Stimulated activated naive CD8-positive, alpha-beta T cell treated with anti-CD3 and anti-CD28 coated beads, Interleukin-15, Interleukin-2, amounts not matched to agents 100 ng/mL and 50 ng/mL, for 24 hours (primary cell): ENCODE results near the gene FALEC.
A peak's percentile ranks its signal among the peaks of the same experiment; 100 is the strongest.

Experiments used
- H3K27ac Mint-ChIP-seq: one replicate; pipeline ENCODE4 v1.8.0; 2021; ENCODE audit warnings: mild to moderate bottlenecking, mixed read lengths
- H3K27me3 Mint-ChIP-seq: one replicate; pipeline ENCODE4 v1.8.0; 2021; ENCODE audit warnings: mixed read lengths
- H3K36me3 Mint-ChIP-seq: one replicate; pipeline ENCODE4 v1.8.0; 2021; ENCODE audit warnings: low read depth, mixed read lengths
- H3K4me1 Mint-ChIP-seq: one replicate; pipeline ENCODE4 v1.8.0; 2021; ENCODE audit warnings: low read depth, mixed read lengths
- H3K4me3 Mint-ChIP-seq: one replicate; pipeline ENCODE4 v1.8.0; 2021; ENCODE audit warnings: mild to moderate bottlenecking, mixed read lengths
- H3K9me3 Mint-ChIP-seq: one replicate; pipeline ENCODE4 v1.8.0; 2021; ENCODE audit warnings: mixed read lengths

FALEC gene

DNA sequence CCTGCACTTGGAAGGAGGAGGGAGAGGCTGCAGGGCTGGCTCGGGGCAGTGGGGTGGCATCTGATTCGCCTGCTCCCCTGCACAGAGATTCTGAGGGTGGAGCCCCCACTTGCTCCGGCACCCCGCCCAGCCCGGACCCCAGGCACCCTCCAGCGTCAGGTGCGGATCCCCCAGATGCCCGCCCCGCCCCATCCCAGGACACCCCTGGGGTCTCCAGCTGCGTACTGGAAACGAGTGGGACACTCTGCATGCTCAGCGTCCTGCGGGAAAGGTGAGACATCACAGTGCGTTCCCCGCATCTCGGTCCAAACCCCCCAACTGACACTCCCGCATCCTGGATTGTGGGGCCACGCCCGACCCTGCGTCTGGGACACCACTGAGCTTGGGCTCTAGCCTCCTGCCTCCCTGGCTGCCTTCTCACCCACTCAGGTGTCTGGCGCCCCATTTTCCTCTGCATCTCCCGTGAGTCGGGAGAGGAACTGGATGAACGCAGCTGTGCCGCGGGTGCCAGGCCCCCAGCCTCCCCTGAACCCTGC is 41.6 kb downstream of the FALEC start:
- no peak overlapping the region for H3K27ac Mint-ChIP-seq
- peaks cover 27% of the 10 kb centered on the region for H3K4me1 Mint-ChIP-seq
- no peaks in the 10 kb centered on the region for H3K36me3 Mint-ChIP-seq
- no peaks in the 10 kb centered on the region for H3K9me3 Mint-ChIP-seq
- H3K27me3 Mint-ChIP-seq = peaks cover 3% of the 10 kb centered on the region
- H3K4me3 Mint-ChIP-seq = no peak overlapping the region

DNA sequence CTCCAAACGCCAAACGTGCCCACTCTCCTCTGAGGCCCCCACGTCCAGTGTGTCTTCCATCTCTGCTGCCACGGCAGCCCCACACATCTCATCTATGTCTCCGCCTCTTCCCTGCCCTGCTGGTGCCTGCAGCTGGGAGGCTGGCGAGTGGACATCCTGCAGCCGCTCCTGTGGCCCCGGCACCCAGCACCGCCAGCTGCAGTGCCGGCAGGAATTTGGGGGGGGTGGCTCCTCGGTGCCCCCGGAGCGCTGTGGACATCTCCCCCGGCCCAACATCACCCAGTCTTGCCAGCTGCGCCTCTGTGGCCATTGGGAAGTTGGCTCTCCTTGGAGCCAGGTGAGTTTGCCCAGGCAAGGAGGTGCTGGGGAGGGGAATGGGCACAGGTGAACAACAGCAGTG is 42.3 kb downstream of the FALEC start:
- Mint-ChIP-seq H3K4me1 (peaks cover 27% of the 10 kb centered on the region), H3K9me3 (no peaks in the 10 kb centered on the region), H3K36me3 (no peaks in the 10 kb centered on the region), H3K27me3 (no peaks in the 10 kb centered on the region), H3K27ac (no peak overlapping the region), H3K4me3 (no peak overlapping the region)

DNA sequence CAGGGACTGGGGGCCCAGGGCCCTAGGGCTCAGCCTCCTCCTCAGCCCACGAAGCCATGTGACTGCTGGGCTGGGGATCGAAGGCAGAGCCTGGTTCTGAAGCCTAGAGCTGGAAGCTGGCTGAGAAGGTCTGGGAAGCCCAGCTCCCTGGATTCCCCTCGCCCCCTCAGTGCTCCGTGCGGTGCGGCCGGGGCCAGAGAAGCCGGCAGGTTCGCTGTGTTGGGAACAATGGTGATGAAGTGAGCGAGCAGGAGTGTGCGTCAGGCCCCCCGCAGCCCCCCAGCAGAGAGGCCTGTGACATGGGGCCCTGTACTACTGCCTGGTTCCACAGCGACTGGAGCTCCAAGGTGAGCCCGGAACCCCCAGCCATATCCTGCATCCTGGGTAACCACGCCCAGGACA is 42.8 kb downstream of the FALEC start:
- Mint-ChIP-seq H3K4me1 (peaks cover 31% of the 10 kb centered on the region), H3K27me3 (no peaks in the 10 kb centered on the region), H3K36me3 (no peaks in the 10 kb centered on the region), H3K9me3 (no peaks in the 10 kb centered on the region), H3K27ac (no peak overlapping the region), H3K4me3 (no peak overlapping the region)

DNA sequence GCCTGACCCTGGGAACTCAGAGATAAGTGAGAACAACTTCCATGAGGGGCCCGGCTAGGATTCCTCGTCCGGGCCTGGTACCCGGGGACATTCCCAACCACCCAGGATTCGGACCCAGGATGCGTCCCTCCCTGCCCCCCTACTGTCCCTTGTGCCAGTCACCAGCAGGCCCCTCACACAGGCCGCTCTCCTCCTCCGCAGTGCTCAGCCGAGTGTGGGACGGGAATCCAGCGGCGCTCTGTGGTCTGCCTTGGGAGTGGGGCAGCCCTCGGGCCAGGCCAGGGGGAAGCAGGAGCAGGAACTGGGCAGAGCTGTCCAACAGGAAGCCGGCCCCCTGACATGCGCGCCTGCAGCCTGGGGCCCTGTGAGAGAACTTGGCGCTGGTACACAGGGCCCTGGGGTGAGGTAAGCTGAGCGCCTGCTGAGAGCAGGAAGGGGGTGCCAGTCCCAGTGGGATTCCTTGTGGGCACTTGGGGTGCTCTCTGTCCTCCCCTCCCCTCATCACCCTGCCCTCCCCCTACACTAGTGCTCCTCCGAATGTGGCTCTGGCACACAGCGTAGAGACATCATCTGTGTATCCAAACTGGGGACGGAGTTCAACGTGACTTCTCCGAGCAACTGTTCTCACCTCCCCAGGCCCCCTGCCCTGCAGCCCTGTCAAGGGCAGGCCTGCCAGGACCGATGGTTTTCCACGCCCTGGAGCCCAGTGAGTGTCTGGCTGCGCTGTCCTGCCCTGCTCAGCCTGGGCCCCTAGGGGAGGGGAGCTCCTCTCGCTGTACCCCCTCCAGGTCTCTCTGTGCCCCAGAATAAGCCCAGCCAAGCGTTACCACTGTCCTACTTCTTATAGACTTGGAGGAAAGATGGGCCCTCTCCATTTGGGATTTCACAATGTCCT is 43.5 kb downstream of the FALEC start:
- no peak overlapping the region for H3K27ac Mint-ChIP-seq
- no peaks in the 10 kb centered on the region for H3K36me3 Mint-ChIP-seq
- H3K4me3 Mint-ChIP-seq = no peak overlapping the region
- peaks cover 38% of the 10 kb centered on the region for H3K4me1 Mint-ChIP-seq
- no peaks in the 10 kb centered on the region for H3K27me3 Mint-ChIP-seq
- no peaks in the 10 kb centered on the region for H3K9me3 Mint-ChIP-seq

DNA sequence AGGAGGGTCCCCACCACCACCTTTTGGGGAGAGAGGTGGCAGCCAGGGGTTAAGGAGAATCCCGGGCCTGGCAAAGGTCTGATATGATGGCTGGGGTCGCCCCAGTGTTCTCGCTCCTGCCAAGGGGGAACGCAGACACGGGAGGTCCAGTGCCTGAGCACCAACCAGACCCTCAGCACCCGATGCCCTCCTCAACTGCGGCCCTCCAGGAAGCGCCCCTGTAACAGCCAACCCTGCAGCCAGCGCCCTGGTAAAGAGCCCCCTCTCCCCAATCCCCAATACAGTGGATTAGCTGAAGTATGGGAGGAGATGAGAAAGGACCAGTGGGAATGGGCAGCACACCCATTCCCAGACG is 44.1 kb downstream of the FALEC start:
- Mint-ChIP-seq H3K36me3 (no peaks in the 10 kb centered on the region), H3K4me3 (no peak overlapping the region), H3K9me3 (no peaks in the 10 kb centered on the region), H3K4me1 (peaks cover 44% of the 10 kb centered on the region), H3K27ac (no peak overlapping the region), H3K27me3 (no peaks in the 10 kb centered on the region)

DNA sequence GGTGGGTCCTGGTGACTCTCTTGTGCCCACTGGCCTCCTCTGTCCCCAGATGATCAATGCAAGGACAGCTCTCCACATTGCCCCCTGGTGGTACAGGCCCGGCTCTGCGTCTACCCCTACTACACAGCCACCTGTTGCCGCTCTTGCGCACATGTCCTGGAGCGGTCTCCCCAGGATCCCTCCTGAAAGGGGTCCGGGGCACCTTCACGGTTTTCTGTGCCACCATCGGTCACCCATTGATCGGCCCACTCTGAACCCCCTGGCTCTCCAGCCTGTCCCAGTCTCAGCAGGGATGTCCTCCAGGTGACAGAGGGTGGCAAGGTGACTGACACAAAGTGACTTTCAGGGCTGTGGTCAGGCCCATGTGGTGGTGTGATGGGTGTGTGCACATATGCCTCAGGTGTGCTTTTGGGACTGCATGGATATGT is 44.5 kb downstream of the FALEC start:
- H3K4me1 Mint-ChIP-seq = peaks cover 48% of the 10 kb centered on the region
- peak overlapping the region; percentile 100 for H3K27ac Mint-ChIP-seq
- H3K27me3 Mint-ChIP-seq = no peaks in the 10 kb centered on the region
- H3K36me3 Mint-ChIP-seq = peaks cover 3% of the 10 kb centered on the region
- H3K4me3 Mint-ChIP-seq = peak overlapping the region; percentile 25
- H3K9me3 Mint-ChIP-seq = no peaks in the 10 kb centered on the region

DNA sequence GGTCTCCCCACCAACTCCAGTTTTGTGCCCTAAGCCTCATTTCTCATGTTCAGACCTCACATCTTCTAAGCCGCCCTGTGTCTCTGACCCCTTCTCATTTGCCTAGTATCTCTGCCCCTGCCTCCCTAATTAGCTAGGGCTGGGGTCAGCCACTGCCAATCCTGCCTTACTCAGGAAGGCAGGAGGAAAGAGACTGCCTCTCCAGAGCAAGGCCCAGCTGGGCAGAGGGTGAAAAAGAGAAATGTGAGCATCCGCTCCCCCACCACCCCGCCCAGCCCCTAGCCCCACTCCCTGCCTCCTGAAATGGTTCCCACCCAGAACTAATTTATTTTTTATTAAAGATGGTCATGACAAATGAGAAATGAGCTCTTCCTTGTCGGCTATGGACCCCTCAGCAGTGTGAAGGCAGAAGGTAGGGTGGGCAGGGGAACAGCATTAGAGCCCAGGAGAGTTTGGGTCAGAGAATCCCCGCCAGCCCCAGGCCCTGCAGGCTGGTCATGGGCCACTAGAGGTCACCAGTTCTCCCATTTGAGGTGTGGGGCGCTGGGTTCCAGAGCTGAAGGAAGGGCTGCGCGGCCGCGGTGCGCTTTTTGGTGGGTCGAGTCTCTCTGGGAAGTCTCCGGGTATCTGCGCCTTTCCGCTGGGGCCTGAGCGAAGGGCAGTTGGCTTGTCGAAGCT is 45.2 kb downstream of the FALEC start:
- Mint-ChIP-seq H3K27ac (peak overlapping the region; percentile 100), H3K9me3 (no peaks in the 10 kb centered on the region), H3K27me3 (no peaks in the 10 kb centered on the region), H3K4me3 (peak overlapping the region; percentile 97), H3K36me3 (peaks cover 4% of the 10 kb centered on the region), H3K4me1 (peaks cover 54% of the 10 kb centered on the region)

DNA sequence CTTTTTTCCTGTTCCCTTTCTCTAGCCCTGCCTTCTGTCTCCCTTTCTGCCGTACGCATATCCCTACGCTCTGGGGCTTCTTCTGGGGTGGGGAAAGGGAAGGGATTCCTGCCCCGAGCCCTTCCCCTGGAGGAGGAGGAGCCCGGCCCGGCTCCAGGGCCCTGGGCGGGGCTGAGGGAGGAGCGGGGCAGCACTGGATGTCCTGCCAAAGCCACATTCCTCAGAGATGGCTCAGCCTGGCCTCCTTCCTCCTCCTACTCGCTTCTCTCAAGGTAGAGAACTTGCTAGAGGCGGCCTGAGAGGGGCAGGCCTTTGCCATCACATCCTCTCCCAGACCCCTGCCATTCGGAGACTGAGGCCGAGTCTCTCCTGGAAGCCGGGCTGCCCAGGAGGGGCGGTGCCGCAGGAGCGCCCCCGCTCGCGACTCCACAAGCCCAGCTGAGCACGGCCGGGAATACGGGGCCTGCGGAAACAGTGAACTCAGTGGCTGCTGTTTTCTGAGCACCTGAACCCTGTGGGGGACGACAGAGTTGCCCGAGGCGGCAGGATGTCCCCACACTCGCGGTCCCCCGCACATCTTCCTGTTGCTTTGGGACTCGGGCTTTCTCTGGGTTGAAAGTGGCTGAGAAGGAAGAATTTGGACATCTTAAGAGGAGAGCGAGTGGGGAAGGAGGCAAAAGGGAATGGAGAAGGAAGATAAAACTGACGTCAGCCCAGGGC is 45.9 kb downstream of the FALEC start:
- no peaks in the 10 kb centered on the region for H3K9me3 Mint-ChIP-seq
- H3K27ac Mint-ChIP-seq = peak overlapping the region; percentile 100
- H3K4me1 Mint-ChIP-seq = peaks cover 61% of the 10 kb centered on the region
- H3K36me3 Mint-ChIP-seq = peaks cover 4% of the 10 kb centered on the region
- H3K4me3 Mint-ChIP-seq = peak overlapping the region; percentile 97
- H3K27me3 Mint-ChIP-seq = no peaks in the 10 kb centered on the region

DNA sequence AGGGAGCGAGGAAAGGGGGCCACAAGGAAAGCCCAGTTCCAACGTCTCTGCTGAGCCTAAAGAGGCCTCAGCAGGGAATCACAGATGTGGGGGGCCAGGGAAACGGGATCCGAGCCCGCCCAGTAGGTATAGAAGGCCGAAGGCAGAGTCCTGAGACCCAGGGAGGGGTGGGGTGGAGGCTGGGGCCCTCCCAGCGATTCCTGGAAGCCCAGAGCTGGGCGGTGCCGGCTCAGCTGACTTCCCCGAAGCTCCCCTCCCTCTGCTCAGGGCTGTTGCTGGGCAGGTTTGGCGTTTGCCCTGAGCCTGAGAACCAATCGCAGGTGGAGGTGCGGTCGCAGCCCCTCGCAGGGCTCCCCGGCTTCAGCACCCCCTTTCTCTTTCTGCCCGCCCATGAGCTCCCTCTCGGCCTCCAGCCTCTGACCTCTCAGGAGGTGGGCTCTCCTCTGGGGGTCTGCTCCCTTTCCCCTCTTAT is 46.5 kb downstream of the FALEC start:
- H3K36me3 Mint-ChIP-seq = peaks cover 4% of the 10 kb centered on the region
- H3K4me1 Mint-ChIP-seq = peaks cover 67% of the 10 kb centered on the region
- H3K27ac Mint-ChIP-seq = peak overlapping the region; percentile 100
- no peaks in the 10 kb centered on the region for H3K9me3 Mint-ChIP-seq
- H3K4me3 Mint-ChIP-seq = peak overlapping the region; percentile 97
- H3K27me3 Mint-ChIP-seq = no peaks in the 10 kb centered on the region

DNA sequence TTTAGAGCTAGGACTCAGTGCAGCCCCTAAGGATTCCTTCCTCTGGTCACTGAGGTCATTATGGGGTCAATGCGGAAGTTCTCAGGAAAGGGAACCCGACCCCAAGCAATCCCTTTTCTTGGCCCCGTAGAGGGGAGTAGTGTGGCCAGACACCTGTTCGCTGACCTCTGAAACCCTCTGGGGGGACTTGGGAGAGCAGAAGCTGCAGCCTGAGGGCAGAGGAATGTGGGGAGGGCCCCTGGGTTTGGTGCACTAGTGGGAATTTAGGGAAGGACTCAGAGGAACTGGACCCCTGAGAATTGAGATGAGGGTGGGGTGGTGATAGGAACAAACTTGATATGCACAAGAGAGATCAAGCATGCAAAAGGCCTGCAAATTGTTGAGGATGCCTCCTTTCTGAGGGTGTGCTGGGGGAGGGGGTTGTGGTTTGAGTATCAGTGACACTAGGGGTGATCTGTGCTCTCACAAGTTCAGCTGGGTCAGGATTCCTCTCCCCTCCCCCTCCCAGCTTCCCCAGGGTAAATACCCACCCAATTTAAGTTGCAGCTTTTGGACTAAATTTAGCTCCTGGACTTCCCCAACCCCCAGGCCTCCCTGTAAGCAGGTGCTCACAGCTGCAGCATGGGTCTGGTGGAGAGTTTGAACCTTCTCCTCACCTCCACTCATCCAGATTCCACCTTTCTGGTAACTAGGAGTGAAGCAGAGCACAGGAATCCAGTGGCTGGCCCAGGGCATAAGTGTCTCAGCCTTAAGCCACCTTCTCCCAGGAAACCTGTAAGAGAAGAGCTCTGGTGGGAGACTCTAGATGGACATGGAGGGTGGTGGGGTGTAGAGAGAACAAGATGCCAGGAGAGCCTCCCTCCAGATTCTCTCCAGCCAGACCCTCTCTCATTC is 47.1 kb downstream of the FALEC start:
- H3K27me3 Mint-ChIP-seq = no peaks in the 10 kb centered on the region
- peak overlapping the region; percentile 97 for H3K4me3 Mint-ChIP-seq
- H3K4me1 Mint-ChIP-seq = peaks cover 73% of the 10 kb centered on the region
- peaks cover 4% of the 10 kb centered on the region for H3K36me3 Mint-ChIP-seq
- H3K27ac Mint-ChIP-seq = peak overlapping the region; percentile 100
- no peaks in the 10 kb centered on the region for H3K9me3 Mint-ChIP-seq

DNA sequence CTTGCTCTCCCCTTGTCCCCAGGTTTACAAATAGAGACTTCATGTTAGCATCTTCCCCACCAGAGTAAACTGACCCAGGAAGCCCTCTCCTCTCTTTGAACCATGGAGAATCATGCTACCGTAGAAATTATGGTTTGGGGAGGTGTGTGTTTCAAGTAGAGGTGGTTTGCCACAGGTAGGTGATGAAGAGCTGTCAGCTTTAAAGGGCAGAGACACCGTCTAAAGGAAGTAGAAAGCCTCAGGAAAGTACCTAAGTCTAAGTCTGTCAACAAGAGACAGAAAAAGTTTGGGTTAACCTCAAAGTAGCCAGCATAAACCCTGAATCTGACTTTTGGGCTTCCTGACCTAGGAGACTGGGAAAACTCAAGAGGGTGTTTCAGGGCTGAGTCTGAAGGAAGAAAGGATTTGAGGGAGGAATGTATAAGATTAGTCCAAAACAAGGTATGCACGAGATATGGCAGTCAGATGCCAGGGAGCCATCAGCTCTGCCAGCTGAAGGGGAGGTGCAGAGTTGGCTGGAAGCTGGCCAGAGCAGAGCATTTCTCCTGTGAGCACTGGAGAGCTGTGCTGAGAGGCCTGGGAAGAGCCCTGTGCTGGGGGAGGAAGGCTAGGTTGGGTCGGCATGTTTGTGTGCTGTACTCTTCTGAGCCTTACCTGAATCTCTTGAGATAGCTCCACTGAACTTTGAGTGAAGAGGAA is 47.9 kb downstream of the FALEC start:
- Mint-ChIP-seq H3K4me3 (peak overlapping the region; percentile 97), H3K27ac (peak overlapping the region; percentile 100), H3K27me3 (no peaks in the 10 kb centered on the region), H3K36me3 (peaks cover 4% of the 10 kb centered on the region), H3K9me3 (no peaks in the 10 kb centered on the region), H3K4me1 (peaks cover 81% of the 10 kb centered on the region)

DNA sequence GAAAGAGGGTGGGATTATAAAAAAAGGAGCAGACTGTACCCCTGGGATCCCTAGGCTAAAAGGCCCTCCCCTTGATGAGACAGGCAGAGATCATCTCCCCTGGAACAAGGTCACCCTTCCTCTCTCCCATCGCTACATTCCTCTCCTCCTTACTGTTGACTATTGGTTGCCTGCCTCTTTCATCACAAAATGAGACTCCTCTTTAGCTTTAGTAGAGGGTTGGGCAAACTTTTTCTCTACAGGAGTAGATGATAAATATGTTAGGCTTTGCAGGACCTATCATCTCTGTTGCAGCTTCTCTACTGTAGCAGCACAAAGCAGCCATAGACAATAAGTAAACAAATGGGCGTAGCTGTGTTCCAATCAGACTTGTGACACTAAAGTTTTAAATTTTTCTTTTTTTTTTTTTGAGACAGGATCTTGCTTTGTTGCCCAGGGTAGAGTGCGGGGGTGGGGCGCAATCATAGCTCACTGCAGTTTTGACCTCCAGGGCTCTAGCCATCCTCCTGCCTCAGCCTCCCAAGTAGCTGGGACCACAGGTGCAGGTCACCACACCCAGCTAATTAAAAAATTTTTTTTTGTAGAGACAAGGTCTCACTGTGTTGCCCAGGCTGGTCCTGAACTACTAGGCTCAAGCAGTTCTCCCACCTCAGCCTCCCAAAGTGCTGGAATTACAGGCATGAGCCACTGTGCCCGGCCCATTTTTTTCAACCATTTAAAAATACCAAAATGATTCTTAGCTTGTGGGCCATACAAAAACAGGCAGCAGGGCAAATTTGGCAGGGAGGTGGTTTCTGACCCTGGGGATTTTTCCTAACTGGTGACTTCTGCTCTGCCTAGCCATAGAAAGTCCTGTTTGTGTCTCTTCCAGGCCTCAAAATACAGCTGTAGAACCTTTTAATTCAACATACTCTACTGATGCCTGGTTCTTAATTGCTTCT is 48.8 kb downstream of the FALEC start:
- H3K4me1 Mint-ChIP-seq = peaks cover 90% of the 10 kb centered on the region
- no peaks in the 10 kb centered on the region for H3K27me3 Mint-ChIP-seq
- H3K4me3 Mint-ChIP-seq = peak overlapping the region; percentile 97
- peaks cover 5% of the 10 kb centered on the region for H3K36me3 Mint-ChIP-seq
- H3K9me3 Mint-ChIP-seq = no peaks in the 10 kb centered on the region
- H3K27ac Mint-ChIP-seq = peak overlapping the region; percentile 100
